ENCODE data around the gene TAF1C.
"Not testable (repeated sequence)": the region's sequence is repeated elsewhere in the genome, so short reads cannot be mapped to it uniquely, and the experiment has no call there.

Gene TAF1C

DNA sequence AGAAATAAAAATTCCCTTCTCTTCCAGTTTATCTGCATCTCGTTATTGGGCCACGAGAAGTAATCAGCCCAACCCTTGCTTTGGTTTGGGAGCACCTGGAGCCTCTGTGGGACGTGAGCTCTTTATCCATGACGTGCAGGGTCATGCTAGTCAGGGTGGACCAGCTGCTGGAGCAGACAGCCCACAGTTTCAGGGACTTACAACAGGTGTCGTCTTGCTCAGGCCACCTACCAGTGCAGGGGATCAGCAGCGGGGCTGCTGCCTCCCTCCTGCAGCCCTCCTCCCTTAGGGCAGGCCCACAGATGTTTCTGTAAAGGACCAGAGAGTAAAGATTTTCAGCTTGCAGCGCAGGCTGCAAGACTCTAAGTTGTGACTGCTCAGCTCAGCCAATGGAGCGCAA, 21.0 kb upstream of the TAF1C start:
- Histone ChIP-seq H3K27ac (ENCODE audit: low read length) (no peak overlapping the region), H3K4me3 (ENCODE audit: low read length) (no peak overlapping the region), H3K36me3 (ENCODE audit: insufficient read depth, low read depth, low read length) (no peaks in the 10 kb centered on the region), H3K27me3 (ENCODE audit: insufficient read depth, low read length) (no peaks in the 10 kb centered on the region), H3K9me3 (ENCODE audit: insufficient read depth, low read depth, low read length) (no peaks in the 10 kb centered on the region), H3K9ac (ENCODE audit: low read depth, low read length) (no peak overlapping the region), H3K4me1 (ENCODE audit: insufficient read depth, low read length) (peaks cover 5% of the 10 kb centered on the region; the same call in 1 of the 2 replicates)

DNA sequence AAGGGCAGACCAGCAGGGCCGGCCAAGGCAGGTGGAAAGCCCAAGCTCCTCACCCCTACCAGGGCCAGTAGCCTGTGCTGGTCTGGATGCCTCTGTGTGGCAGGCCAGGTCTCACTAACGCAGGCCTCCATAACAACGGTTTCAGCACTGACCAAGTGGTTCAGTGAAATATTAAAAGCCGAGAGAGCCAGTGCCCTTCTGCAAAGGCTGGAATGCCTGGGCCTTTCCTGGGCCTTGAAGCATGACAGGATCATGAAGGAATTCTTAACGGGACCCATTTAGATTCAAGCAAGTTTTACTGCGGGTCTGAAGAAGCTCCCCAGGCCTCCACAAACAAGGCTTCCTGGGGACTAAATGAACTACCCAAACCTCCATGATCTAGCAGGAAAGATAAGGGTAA, 20.4 kb upstream of the TAF1C start:
- no peaks in the 10 kb centered on the region for H3K9me3 ChIP-seq (ENCODE audit: insufficient read depth, low read depth, low read length)
- no peak overlapping the region for H3K4me3 ChIP-seq (ENCODE audit: low read length)
- no peaks in the 10 kb centered on the region for H3K36me3 ChIP-seq (ENCODE audit: insufficient read depth, low read depth, low read length)
- H3K27ac ChIP-seq (ENCODE audit: low read length): no peak overlapping the region
- H3K27me3 ChIP-seq (ENCODE audit: insufficient read depth, low read length): no peaks in the 10 kb centered on the region
- H3K4me1 ChIP-seq (ENCODE audit: insufficient read depth, low read length): peaks cover 5% of the 10 kb centered on the region; the same call in 1 of the 2 replicates
- H3K9ac ChIP-seq (ENCODE audit: low read depth, low read length): no peak overlapping the region

DNA sequence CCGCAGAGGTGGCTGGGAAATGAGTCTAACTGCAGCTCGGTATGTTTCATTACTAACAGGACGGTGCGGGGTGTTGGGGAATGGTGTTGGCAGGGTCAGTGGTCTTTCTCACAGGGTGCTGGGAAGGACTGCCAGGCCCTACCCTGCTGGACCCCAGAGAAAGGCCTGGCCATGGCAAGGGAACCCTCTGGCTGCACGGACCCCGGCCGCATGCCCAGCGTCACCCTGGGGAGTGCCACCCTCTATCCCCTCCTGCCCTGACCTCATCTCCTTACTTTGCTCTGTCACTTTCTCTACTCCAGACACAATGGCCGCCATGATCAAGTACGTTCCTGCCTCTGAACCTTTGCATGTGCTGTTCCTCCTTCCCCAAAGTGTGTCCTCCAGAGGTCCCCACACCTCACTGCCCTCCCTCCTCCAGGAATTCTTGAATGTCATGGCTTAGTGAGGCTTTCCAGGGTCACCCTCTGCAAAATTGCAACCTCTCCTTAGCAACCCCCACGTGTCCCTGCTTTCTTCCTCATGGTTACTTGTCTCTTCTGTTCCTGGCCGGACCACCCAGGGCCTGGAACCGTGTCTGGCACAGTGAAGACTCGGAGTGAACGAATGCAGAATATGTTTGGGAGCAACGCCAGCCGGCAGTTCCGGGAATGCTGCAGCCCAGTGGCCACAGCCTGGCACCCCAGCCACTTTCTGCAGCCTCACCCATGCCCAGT, 19.3 kb upstream of the TAF1C start:
- Histone ChIP-seq H3K4me3 (ENCODE audit: low read length) (no peak overlapping the region), H3K9me3 (ENCODE audit: insufficient read depth, low read depth, low read length) (no peaks in the 10 kb centered on the region), H3K27ac (ENCODE audit: low read length) (no peak overlapping the region), H3K27me3 (ENCODE audit: insufficient read depth, low read length) (no peaks in the 10 kb centered on the region), H3K9ac (ENCODE audit: low read depth, low read length) (no peak overlapping the region), H3K36me3 (ENCODE audit: insufficient read depth, low read depth, low read length) (no peaks in the 10 kb centered on the region), H3K4me1 (ENCODE audit: insufficient read depth, low read length) (peaks cover 5% of the 10 kb centered on the region; the same call in 1 of the 2 replicates)

DNA sequence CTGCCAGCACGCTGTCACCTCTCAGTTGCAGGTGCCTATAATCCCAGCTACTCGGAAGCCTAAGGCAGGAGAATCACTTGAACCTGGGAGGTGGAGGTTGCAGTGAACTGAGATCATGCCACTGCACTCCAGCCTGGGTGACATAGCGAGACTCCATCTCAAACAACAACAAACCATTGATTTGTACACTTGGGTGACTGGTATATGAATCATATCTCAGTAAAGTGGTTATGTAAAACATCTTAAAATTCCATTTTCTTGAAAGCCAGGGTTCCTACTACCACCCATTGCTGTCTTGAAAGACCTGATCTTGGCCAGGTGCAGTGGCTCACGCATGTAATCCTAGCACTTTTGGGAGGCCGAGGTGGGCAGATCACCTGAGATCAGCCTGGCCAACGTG, 18.3 kb upstream of the TAF1C start:
- H3K27me3 ChIP-seq (ENCODE audit: insufficient read depth, low read length); H3K4me3 ChIP-seq (ENCODE audit: low read length); H3K27ac ChIP-seq (ENCODE audit: low read length); H3K4me1 ChIP-seq (ENCODE audit: insufficient read depth, low read length); H3K9me3 ChIP-seq (ENCODE audit: insufficient read depth, low read depth, low read length); H3K9ac ChIP-seq (ENCODE audit: low read depth, low read length); H3K36me3 ChIP-seq (ENCODE audit: insufficient read depth, low read depth, low read length): not testable (repeated sequence)

DNA sequence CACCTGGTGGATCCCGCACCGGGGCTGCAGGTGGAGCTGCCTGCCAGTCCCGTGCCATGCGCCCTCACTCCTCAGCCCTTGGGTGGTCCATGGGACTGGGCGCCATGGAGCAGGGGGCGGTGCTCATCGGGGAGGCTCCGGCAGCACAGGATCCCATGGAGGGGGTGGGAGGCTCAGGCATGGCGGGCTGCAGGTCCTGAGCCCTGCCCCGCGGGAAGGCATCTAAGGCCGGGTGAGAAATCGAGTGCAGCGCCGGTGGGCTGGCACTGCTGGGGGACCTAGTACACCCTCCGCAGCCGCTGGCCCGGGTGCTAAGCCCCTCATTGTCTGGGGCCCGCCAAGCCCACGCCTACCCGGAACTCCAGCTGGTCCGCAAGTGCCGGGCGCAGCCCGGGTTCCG, 17.7 kb upstream of the TAF1C start:
- H3K27me3 ChIP-seq (ENCODE audit: insufficient read depth, low read length); H3K4me3 ChIP-seq (ENCODE audit: low read length); H3K36me3 ChIP-seq (ENCODE audit: insufficient read depth, low read depth, low read length); H3K27ac ChIP-seq (ENCODE audit: low read length); H3K9ac ChIP-seq (ENCODE audit: low read depth, low read length); H3K9me3 ChIP-seq (ENCODE audit: insufficient read depth, low read depth, low read length); H3K4me1 ChIP-seq (ENCODE audit: insufficient read depth, low read length): not testable (repeated sequence)

DNA sequence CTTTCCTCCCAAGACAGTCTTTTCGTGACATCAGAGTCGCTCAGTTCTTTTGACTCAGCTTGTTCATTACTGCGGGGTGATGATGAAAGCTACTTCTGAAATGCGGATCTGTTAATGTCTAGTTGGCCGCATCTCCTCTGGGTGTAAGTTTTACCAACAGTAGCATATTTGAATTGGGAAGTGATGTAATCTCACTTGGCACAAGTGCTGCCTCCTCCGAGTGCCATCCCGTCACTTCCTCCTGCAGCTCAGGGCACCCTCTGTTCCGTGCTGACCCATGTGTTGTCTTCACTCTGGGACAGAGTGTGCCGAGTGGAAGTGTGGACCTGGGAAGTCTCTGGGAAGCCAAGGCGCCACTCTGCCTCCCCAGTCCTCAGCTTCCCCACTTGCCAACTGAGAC, 13.0 kb upstream of the TAF1C start:
- H3K9ac ChIP-seq (ENCODE audit: low read depth, low read length): no peak overlapping the region
- peaks cover 2% of the 10 kb centered on the region; the same call in 1 of the 2 replicates for H3K4me1 ChIP-seq (ENCODE audit: insufficient read depth, low read length)
- H3K27ac ChIP-seq (ENCODE audit: low read length): no peak overlapping the region
- H3K27me3 ChIP-seq (ENCODE audit: insufficient read depth, low read length): no peaks in the 10 kb centered on the region
- H3K9me3 ChIP-seq (ENCODE audit: insufficient read depth, low read depth, low read length): no peaks in the 10 kb centered on the region
- H3K4me3 ChIP-seq (ENCODE audit: low read length): no peak overlapping the region
- H3K36me3 ChIP-seq (ENCODE audit: insufficient read depth, low read depth, low read length): no peaks in the 10 kb centered on the region

DNA sequence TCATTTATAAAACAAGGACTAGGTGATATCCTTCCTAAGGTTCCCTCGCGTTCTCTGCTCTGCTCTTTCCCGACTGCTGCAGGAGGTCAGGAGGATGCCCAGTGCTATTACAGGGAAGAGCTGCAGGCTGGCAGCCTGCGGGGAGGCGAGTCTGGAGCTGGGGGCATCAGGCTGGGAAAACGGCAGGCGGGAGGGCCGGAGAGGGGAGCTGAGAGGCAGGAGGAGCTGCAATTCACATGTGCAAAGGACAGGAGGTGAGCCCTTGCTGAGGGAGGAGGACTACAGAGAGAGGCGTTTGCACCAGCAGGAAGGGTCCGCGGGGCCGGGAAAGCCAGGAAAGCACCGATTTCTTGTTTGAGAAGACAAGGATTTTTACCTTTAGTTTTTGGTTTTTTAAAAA, 12.2 kb upstream of the TAF1C start:
- Histone ChIP-seq H3K36me3 (ENCODE audit: insufficient read depth, low read depth, low read length) (no peaks in the 10 kb centered on the region), H3K27me3 (ENCODE audit: insufficient read depth, low read length) (no peaks in the 10 kb centered on the region), H3K4me3 (ENCODE audit: low read length) (no peak overlapping the region), H3K9ac (ENCODE audit: low read depth, low read length) (no peak overlapping the region), H3K4me1 (ENCODE audit: insufficient read depth, low read length) (peaks cover 2% of the 10 kb centered on the region; the same call in 1 of the 2 replicates), H3K9me3 (ENCODE audit: insufficient read depth, low read depth, low read length) (no peaks in the 10 kb centered on the region), H3K27ac (ENCODE audit: low read length) (no peak overlapping the region)

DNA sequence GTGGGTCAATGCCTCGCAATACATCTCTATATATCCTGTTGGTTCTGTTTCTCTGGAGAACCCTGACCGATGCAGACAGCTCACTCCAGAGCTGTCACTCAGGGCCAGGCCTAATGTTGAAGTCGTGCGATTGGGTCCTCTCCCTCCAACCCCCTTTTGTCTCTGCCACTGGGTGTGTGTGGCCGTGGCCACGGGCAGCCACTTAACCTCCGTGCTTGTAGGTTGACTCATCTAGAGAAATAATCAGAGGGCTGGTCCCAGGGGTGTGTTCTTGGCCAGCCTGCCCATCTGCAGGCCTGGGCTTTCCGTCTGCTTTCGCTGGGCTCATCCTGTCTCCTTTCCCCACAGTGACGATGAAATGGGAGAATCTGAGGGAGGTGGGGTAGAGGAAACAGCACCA, 11.5 kb upstream of the TAF1C start:
- H3K4me3 ChIP-seq (ENCODE audit: low read length): no peak overlapping the region
- no peak overlapping the region for H3K9ac ChIP-seq (ENCODE audit: low read depth, low read length)
- H3K4me1 ChIP-seq (ENCODE audit: insufficient read depth, low read length): peaks cover 2% of the 10 kb centered on the region; the same call in 1 of the 2 replicates
- H3K36me3 ChIP-seq (ENCODE audit: insufficient read depth, low read depth, low read length): no peaks in the 10 kb centered on the region
- no peaks in the 10 kb centered on the region for H3K9me3 ChIP-seq (ENCODE audit: insufficient read depth, low read depth, low read length)
- H3K27me3 ChIP-seq (ENCODE audit: insufficient read depth, low read length): no peaks in the 10 kb centered on the region
- no peak overlapping the region for H3K27ac ChIP-seq (ENCODE audit: low read length)

DNA sequence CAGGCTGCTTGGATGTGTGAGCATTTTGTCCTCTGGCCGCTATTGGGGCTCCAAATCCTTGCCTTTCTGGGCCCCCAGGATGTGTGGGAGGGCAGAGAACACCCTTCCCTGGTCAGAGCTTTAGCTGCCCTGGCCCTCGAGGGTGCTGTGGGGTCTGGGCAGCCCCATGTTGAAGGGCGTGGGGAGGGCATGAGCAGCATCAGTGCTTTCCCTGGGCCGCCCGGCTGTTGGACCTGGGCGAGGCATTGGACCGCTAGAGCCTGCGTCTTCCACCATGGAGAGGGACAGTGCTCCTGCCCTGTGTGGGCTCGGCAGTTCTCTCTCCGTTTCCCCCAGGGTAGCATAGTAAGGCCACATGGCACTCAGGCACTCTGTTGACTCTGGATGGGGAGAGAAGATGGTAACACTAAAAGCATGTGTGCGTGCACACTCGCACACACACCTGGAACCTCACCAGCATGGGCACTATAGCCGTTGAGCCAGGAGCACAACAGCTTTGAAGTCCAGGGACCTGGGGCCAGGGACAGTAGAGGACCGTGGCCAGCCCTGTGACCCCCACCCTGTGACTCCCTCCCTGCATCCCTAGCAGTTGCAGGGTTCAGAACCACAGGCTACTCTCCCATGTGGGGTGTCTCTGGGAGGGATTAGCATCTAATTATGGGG, 10.7 kb upstream of the TAF1C start:
- no peak overlapping the region for H3K27ac ChIP-seq (ENCODE audit: low read length)
- no peaks in the 10 kb centered on the region for H3K9me3 ChIP-seq (ENCODE audit: insufficient read depth, low read depth, low read length)
- H3K4me3 ChIP-seq (ENCODE audit: low read length): no peak overlapping the region
- no peaks in the 10 kb centered on the region for H3K36me3 ChIP-seq (ENCODE audit: insufficient read depth, low read depth, low read length)
- H3K9ac ChIP-seq (ENCODE audit: low read depth, low read length): no peak overlapping the region
- peaks cover 2% of the 10 kb centered on the region; the same call in 1 of the 2 replicates for H3K4me1 ChIP-seq (ENCODE audit: insufficient read depth, low read length)
- no peaks in the 10 kb centered on the region for H3K27me3 ChIP-seq (ENCODE audit: insufficient read depth, low read length)

DNA sequence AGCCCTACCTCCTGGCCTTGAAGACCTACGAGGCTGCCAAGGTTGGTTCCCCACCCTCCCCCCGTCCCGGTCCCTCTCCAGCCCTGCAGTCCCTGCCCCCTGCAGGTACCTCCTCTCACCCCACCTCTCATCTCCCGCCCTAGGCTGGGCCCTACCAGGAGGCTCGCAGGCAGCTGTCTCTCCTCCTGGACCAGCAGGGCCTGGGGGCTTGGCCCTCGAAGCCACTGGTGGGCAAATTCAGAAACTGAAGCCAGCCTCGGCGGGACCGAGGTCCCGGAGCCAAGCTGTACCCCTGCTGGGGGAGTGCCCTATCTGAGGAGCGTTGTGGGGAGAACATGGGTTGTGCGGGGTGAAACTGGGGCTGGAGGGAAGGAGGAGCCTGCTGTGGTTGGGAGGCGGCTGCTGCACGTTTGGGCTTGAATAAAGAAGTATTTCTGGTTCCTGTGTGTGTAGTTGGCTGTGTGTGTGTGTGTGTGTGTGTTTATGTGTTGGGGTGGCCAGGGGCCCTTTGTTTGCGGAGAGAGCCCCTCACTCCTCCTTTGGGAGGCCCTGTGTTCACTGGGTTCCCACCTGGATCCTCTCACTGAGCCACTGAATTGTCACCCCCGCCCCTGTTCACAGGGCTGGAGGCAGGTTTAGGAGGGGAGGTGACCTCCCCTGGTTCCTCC, 10.0 kb upstream of the TAF1C start:
- Histone ChIP-seq H3K4me3 (ENCODE audit: low read length) (no peak overlapping the region), H3K4me1 (ENCODE audit: insufficient read depth, low read length) (peaks cover 2% of the 10 kb centered on the region; the same call in 1 of the 2 replicates), H3K27ac (ENCODE audit: low read length) (no peak overlapping the region), H3K9ac (ENCODE audit: low read depth, low read length) (no peak overlapping the region), H3K27me3 (ENCODE audit: insufficient read depth, low read length) (no peaks in the 10 kb centered on the region), H3K36me3 (ENCODE audit: insufficient read depth, low read depth, low read length) (no peaks in the 10 kb centered on the region), H3K9me3 (ENCODE audit: insufficient read depth, low read depth, low read length) (no peaks in the 10 kb centered on the region)

DNA sequence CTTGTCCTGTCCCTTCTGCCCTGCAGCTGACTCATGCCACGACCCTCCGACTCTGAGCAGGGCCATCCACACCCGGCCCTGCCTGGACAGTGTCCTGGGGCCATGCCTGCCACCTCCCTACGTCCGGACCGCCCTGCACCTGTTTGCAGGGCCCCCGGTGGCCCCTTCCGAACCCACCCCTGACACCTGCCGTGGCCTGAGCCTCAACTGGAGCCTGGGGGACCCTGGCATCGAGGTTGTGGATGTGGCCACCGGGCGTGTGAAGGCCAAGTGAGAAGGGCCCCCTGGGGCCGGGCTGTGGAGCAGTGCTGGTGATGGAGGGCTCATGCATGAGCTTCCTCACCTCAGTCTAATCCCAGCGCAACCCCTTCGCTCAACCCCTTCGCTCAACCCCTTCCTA, 9.2 kb upstream of the TAF1C start:
- Histone ChIP-seq H3K4me3 (ENCODE audit: low read length) (no peak overlapping the region), H3K27ac (ENCODE audit: low read length) (no peak overlapping the region), H3K36me3 (ENCODE audit: insufficient read depth, low read depth, low read length) (no peaks in the 10 kb centered on the region), H3K4me1 (ENCODE audit: insufficient read depth, low read length) (peaks cover 2% of the 10 kb centered on the region; the same call in 1 of the 2 replicates), H3K27me3 (ENCODE audit: insufficient read depth, low read length) (no peaks in the 10 kb centered on the region), H3K9me3 (ENCODE audit: insufficient read depth, low read depth, low read length) (no peaks in the 10 kb centered on the region), H3K9ac (ENCODE audit: low read depth, low read length) (no peak overlapping the region)
